ENCODE data around the gene CDKN2AIPNL. TPM values are rescaled to one million over a fixed set of nuclear protein-coding genes. Genes with fewer than 3 reads are reported as not detected.
"Not testable (repeated sequence)": the region's sequence is repeated elsewhere in the genome, so short reads cannot be mapped to it uniquely, and the experiment has no call there.

Gene CDKN2AIPNL
- total and polyA plus RNA-seq, 12 donors: 14.1 to 63.7 (median 29.3) TPM

GRCh38 chr5:134426361-134426760 lies 14.7 kb upstream of the CDKN2AIPNL start:
- no peak overlapping the region for H3K4me3 ChIP-seq
- no peak for TF ChIP-seq POLR2A (IDR thresholded peaks at IDR 0.05)
- no peak for TF ChIP-seq CTCF (IDR thresholded peaks at IDR 0.05)
- no peaks in the 10 kb centered on the region for H3K36me3 ChIP-seq (replicated peaks in 1 of 2)
- no peak overlapping the region for H3K27ac ChIP-seq
- H3K27me3 ChIP-seq: no peaks in the 10 kb centered on the region
- H3K9me3 ChIP-seq (replicated peaks in 1 of 3): no peaks in the 10 kb centered on the region
- intact Hi-C loops (cut with DNase I): no loop called here
- no peaks in the 10 kb centered on the region for H3K4me1 ChIP-seq (replicated peaks in 1 of 2)
- DNase-seq: no peak
- WGBS, 4 donors: 83 to 90% (median 85%) methylated on average over 6 to 7 of the region's 7 CpGs

GRCh38 chr5:134423376-134423775 lies 11.7 kb upstream of the CDKN2AIPNL start:
- no peak for DNase-seq
- intact Hi-C loops (cut with DNase I): no loop called here
- Histone ChIP-seq H3K36me3 (replicated peaks in 1 of 2) (no peaks in the 10 kb centered on the region), H3K4me1 (replicated peaks in 1 of 2) (no peaks in the 10 kb centered on the region), H3K9me3 (replicated peaks in 1 of 3) (no peaks in the 10 kb centered on the region), H3K4me3 (no peak overlapping the region), H3K27ac (no peak overlapping the region), H3K27me3 (no peaks in the 10 kb centered on the region)
- WGBS, 4 donors: 81 to 98% (median 93%) methylated on average over 2 of the region's 2 CpGs
- TF ChIP-seq POLR2A (IDR thresholded peaks at IDR 0.05) (no peak), CTCF (IDR thresholded peaks at IDR 0.05) (no peak)

- intact Hi-C loops (cut with DNase I): no loop called here
- Histone ChIP-seq H3K4me3 (no peak overlapping the region), H3K27me3 (no peaks in the 10 kb centered on the region), H3K36me3 (replicated peaks in 1 of 2) (no peaks in the 10 kb centered on the region), H3K4me1 (replicated peaks in 1 of 2) (no peaks in the 10 kb centered on the region), H3K9me3 (replicated peaks in 1 of 3) (no peaks in the 10 kb centered on the region), H3K27ac (no peak overlapping the region)
- DNase-seq: no peak
- no peak for TF ChIP-seq CTCF (IDR thresholded peaks at IDR 0.05)
- 81 to 92% (median 91%) methylated on average over 7 of the region's 7 CpGs for WGBS, 4 donors
Observed at GRCh38 chr5:134422791-134423365, 11.2 kb upstream of the CDKN2AIPNL start.

GRCh38 chr5:134421038-134421437 lies 9.4 kb upstream of the CDKN2AIPNL start:
- intact Hi-C loops (cut with DNase I); H3K36me3 ChIP-seq (replicated peaks in 1 of 2); H3K27me3 ChIP-seq; H3K27ac ChIP-seq; DNase-seq; H3K9me3 ChIP-seq (replicated peaks in 1 of 3); H3K4me3 ChIP-seq; H3K4me1 ChIP-seq (replicated peaks in 1 of 2): not testable (repeated sequence)
- WGBS, 4 donors: 90 to 98% (median 95%) methylated on average over 4 of the region's 4 CpGs

- WGBS, 4 donors: 79 to 91% (median 83%) methylated on average over 2 of the region's 2 CpGs
- Histone ChIP-seq H3K36me3 (replicated peaks in 1 of 2) (no peaks in the 10 kb centered on the region), H3K27me3 (no peaks in the 10 kb centered on the region), H3K4me3 (no peak overlapping the region), H3K27ac (no peak overlapping the region), H3K4me1 (replicated peaks in 1 of 2) (no peaks in the 10 kb centered on the region), H3K9me3 (replicated peaks in 1 of 3) (no peaks in the 10 kb centered on the region)
- DNase-seq: no peak
- intact Hi-C loops (cut with DNase I): no loop called here
- no peak for TF ChIP-seq POLR2A (IDR thresholded peaks at IDR 0.05)
- TF ChIP-seq CTCF (IDR thresholded peaks at IDR 0.05): no peak
Observed at GRCh38 chr5:134420343-134420742, 8.7 kb upstream of the CDKN2AIPNL start.
